SK-N-SH (cell line): Measurements from ENCODE around the gene TCF7L2. TPM values are rescaled to one million over a fixed set of nuclear protein-coding genes. Genes with fewer than 3 reads are reported as not detected.
A peak's percentile ranks its signal among the peaks of the same experiment; 100 is the strongest.

Experiments
- CTCF ChIA-PET: fragments of 300-600, 350-600 bp; formaldehyde crosslinking; extraction: SDS; loops from one replicate; lab custom pipeline; 2021; lab: Yijun Ruan, JAX
- POLR2A ChIA-PET: fragments of 350-600 bp; sonication (Branson Sonifier 250); formaldehyde crosslinking; extraction: SDS; loops from one replicate; lab custom pipeline; 2020; ENCODE audit warnings: antibody characterized with exemption, inconsistent platforms; lab: Yijun Ruan, JAX
- DNase-seq: peaks from one replicate; pipeline ENCODE4 v3.0.0; 2012
- H2AFZ ChIP-seq: fragments of 200-600 bp; sonication (generic); 2 replicates; pipeline ENCODE4 v1.8.1; 2016; ENCODE audit warnings: antibody characterized with exemption, mild to moderate bottlenecking, low read depth
- H3F3A ChIP-seq: fragments of 200-600 bp; sonication (generic); replicated peaks from 2 replicates; pipeline ENCODE3; 2016; ENCODE audit warnings: antibody characterized with exemption, mild to moderate bottlenecking; ENCODE audit not compliant: insufficient read depth
- H3K27ac ChIP-seq, 2 experiments: fragments of 200-500 bp in 1 of 2; fragments of 200-600 bp in 1 of 2; sonication (Bioruptor generic) in 1 of 2; sonication (generic), shearing (Covaris generic) in 1 of 2; 2 replicates each; pipeline versions ENCODE4 v1.5.1 to v1.6.1; 2014 to 2016; ENCODE audit warnings: low read depth in 2 of 2, inconsistent platforms in 1 of 2, low read length in 1 of 2, mild to moderate bottlenecking in 1 of 2, mixed read lengths in 1 of 2
- H3K27me3 ChIP-seq: fragments of 200-600 bp; sonication (generic), shearing (Covaris generic); 2 replicates; pipeline ENCODE4 v1.6.1; 2016; ENCODE audit warnings: mixed run types; ENCODE audit not compliant: insufficient read depth
- H3K36me3 ChIP-seq, 2 experiments: fragments of 200-500 bp in 1 of 2; fragments of 200-600 bp in 1 of 2; sonication (Bioruptor generic) in 1 of 2; sonication (generic) in 1 of 2; replicated peaks in 1 of 2; 2 replicates each; pipeline versions ENCODE3 to v1.5.1; 2014 to 2016; ENCODE audit warnings: low read length in 1 of 2, mild to moderate bottlenecking in 1 of 2; ENCODE audit not compliant: insufficient read depth in 2 of 2, control insufficient read depth in 1 of 2
- H3K4me1 ChIP-seq, 2 experiments: fragments of 200-500 bp in 1 of 2; fragments of 200-600 bp in 1 of 2; sonication (Bioruptor generic) in 1 of 2; sonication (generic), shearing (Covaris generic) in 1 of 2; 2 replicates each; pipeline versions ENCODE4 v1.5.1 to v1.6.1; 2014 to 2016; ENCODE audit warnings: low read depth in 1 of 2, low read length in 1 of 2, mixed run types in 1 of 2; ENCODE audit not compliant: insufficient read depth in 2 of 2, control insufficient read depth in 1 of 2
- H3K4me2 ChIP-seq: fragments of 200-600 bp; sonication (generic), shearing (Covaris generic); 2 replicates; pipeline ENCODE4 v1.6.1; 2017; ENCODE audit warnings: mixed run types
- H3K4me3 ChIP-seq, 2 experiments: fragments of 200-500 bp in 1 of 2; fragments of 200-600 bp in 1 of 2; sonication (Bioruptor generic) in 1 of 2; sonication (generic), shearing (Covaris generic) in 1 of 2; 2 replicates each; pipeline versions ENCODE4 v1.5.1 to v1.8.1; 2014 to 2016; ENCODE audit warnings: low read depth in 2 of 2, inconsistent platforms in 1 of 2, low read length in 1 of 2, mild to moderate bottlenecking in 1 of 2, mixed read lengths in 1 of 2, moderate library complexity in 1 of 2
- H3K79me2 ChIP-seq: fragments of 200-600 bp; sonication (generic); 2 replicates; pipeline ENCODE4 v1.8.1; 2017; ENCODE audit warnings: mild to moderate bottlenecking; ENCODE audit not compliant: insufficient read depth
- H3K9ac ChIP-seq: fragments of 200-600 bp; sonication (generic); 2 replicates; pipeline ENCODE4 v1.6.1; 2017; ENCODE audit warnings: mixed run types
- H3K9me2 ChIP-seq: fragments of 200-600 bp; sonication (generic); 2 replicates; pipeline ENCODE4 v1.6.1; 2017; ENCODE audit warnings: mixed run types
- H3K9me3 ChIP-seq: fragments of 200-600 bp; sonication (generic); 2 replicates; pipeline ENCODE4 v1.6.1; 2017; ENCODE audit warnings: mixed run types, mild to moderate bottlenecking, moderate library complexity
- H4K20me1 ChIP-seq: fragments of 200-600 bp; sonication (generic); 2 replicates; pipeline ENCODE4 v1.6.1; 2017; ENCODE audit warnings: mild to moderate bottlenecking, mixed run types; ENCODE audit not compliant: insufficient read depth
- CHD2 ChIP-seq: fragments of 150-350 bp; IDR thresholded peaks from 2 replicates; pipeline ENCODE4 v1.6.1; 2018; ENCODE audit warnings: low read length; ENCODE audit not compliant: partially characterized antibody
- ELF1 ChIP-seq: IDR thresholded peaks from 2 replicates; pipeline ENCODE4 v1.4.0; 2012
- EP300 ChIP-seq, 2 experiments: IDR thresholded peaks; 2 replicates each; pipeline versions ENCODE4 v1.4.0 to v1.6.1; 2012; ENCODE audit warnings: borderline replicate concordance in 1 of 2, low read depth in 1 of 2, low read length in 1 of 2
- FOXM1 ChIP-seq: IDR thresholded peaks from 2 replicates; pipeline ENCODE4 v1.4.0; 2012; ENCODE audit warnings: low read depth, mild to moderate bottlenecking
- GABPA ChIP-seq: IDR thresholded peaks from 2 replicates; pipeline ENCODE4 v1.4.0; 2012; ENCODE audit warnings: low read depth, mild to moderate bottlenecking
- JUND ChIP-seq: IDR thresholded peaks from 2 replicates; pipeline ENCODE4 v1.4.0; 2012
- MEF2A ChIP-seq: IDR thresholded peaks from 2 replicates; pipeline ENCODE4 v1.4.0; 2012; ENCODE audit warnings: low read depth, borderline replicate concordance
- MXI1 ChIP-seq: IDR thresholded peaks from 2 replicates; pipeline ENCODE4 v1.6.1; 2012; ENCODE audit warnings: mild to moderate bottlenecking, low read depth, low read length, improper control_type of control experiment
- POLR2AphosphoS5 ChIP-seq: IDR thresholded peaks from 2 replicates; pipeline ENCODE4 v1.6.1; 2012; ENCODE audit warnings: low read depth, low read length
- RCOR1 ChIP-seq: fragments of 150-350 bp; IDR thresholded peaks from 2 replicates; pipeline ENCODE4 v1.6.1; 2017; ENCODE audit warnings: antibody characterized with exemption, low read length
- REST ChIP-seq: IDR thresholded peaks from 2 replicates; pipeline ENCODE4 v1.6.1; 2012; ENCODE audit warnings: mild to moderate bottlenecking, low read depth, low read length, moderate library complexity
- RFX5 ChIP-seq: IDR thresholded peaks from 2 replicates; pipeline ENCODE4 v1.6.1; 2012; ENCODE audit warnings: mild to moderate bottlenecking, improper control_type of control experiment, low read length
- RXRA ChIP-seq: IDR thresholded peaks from 2 replicates; pipeline ENCODE4 v1.4.0; 2012; ENCODE audit warnings: low read depth, mild to moderate bottlenecking, borderline replicate concordance
- SIN3A ChIP-seq: IDR thresholded peaks from 2 replicates; pipeline ENCODE4 v1.6.1; 2012; ENCODE audit warnings: low read depth, mild to moderate bottlenecking, low read length, moderate library complexity, borderline replicate concordance
- SMC3 ChIP-seq: IDR thresholded peaks from 2 replicates; pipeline ENCODE4 v1.6.1; 2012; ENCODE audit warnings: low read depth, low read length, improper control_type of control experiment
- TAF1 ChIP-seq: IDR thresholded peaks from 2 replicates; pipeline ENCODE4 v1.6.1; 2012; ENCODE audit warnings: low read depth, mild to moderate bottlenecking, low read length, moderate library complexity, borderline replicate concordance
- TCF12 ChIP-seq: IDR thresholded peaks from 2 replicates; pipeline ENCODE4 v1.4.0; 2012
- USF2 ChIP-seq: fragments of 150-350 bp; IDR thresholded peaks from 2 replicates; pipeline ENCODE4 v1.6.1; 2017; ENCODE audit warnings: antibody characterized with exemption, low read length, low read depth, borderline replicate concordance
- YY1 ChIP-seq: IDR thresholded peaks from 2 replicates; pipeline ENCODE4 v1.4.0; 2012; ENCODE audit warnings: low read depth, mild to moderate bottlenecking
- WGBS: methylation state at CpG from one replicate; pipeline ENCODE4 v1.1.6; 2017; ENCODE audit warnings: low lambda C conversion rate; 5-methylcytosine and 5-hydroxymethylcytosine counted together
- polyA plus RNA-seq, 3 experiments: library from polyadenylated mRNA; depleted of rRNA; stranded (reverse); fragments of >200 nt; gene quantifications; 2 replicates each; pipeline ENCODE4 v1.2.3, GENCODE V29; 2012
- TF ChIP-seq, protein P1 (sequence below): IDR thresholded peaks from 2 replicates; pipeline ENCODE4; 2012

TCF7L2 gene
- polyA plus RNA-seq, 1 of the 3 experiments (the other 2 are of a cell fraction) = 10.2 TPM

DNA sequence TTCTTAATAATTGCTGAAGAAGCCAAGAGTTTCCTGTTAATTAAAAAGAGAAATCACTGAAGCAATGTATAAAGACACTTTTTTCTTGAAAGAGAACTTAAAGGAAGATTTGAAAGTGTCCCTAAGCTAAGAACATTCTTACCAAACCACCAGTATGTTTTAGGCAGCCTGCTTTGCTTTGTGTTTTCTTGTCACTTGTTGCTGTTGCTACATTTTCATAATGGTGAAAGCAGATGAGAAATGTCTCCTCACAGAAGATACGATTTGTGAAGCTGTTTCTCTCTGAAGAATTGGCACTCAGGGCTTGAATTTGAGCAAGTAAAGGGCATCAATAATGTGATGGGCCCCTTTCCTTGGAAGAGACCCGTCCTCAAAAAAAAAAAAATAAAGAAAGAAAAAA is 30.9 kb downstream of the TCF7L2 start:
- ChIA-PET POLR2A (no interaction called here), CTCF (no interaction called here)
- Histone ChIP-seq H3K27me3 (no peaks in the 10 kb centered on the region), H3K9me3 (no peaks in the 10 kb centered on the region), H3K27ac (peak overlapping the region in 1 of 2 experiments; percentile 8; a peak in 1 of 4 replicates), H3K36me3 (no peaks in the 10 kb centered on the region), H3K4me3 (no peak overlapping the region), H3K4me2 (no peak overlapping the region), H3F3A (peaks cover 4% of the 10 kb centered on the region), H3K9ac (no peak overlapping the region), H3K79me2 (peaks cover 62% of the 10 kb centered on the region), H3K4me1 (peaks cover 12 to 33% of the 10 kb centered on the region in 2 experiments), H3K9me2 (no peaks in the 10 kb centered on the region), H4K20me1 (0 out of 2 replicates have a peak, but pooled peaks cover 4% of the 10 kb centered on the region), H2AFZ (no peak overlapping the region)
- TF ChIP-seq ELF1 = no peak
- no peak for TF ChIP-seq YY1
- TF ChIP-seq RXRA = no peak
- TF ChIP-seq MXI1 = no peak
- no peak for TF ChIP-seq EP300 (IDR thresholded peaks at IDR 0.05; ENCODE audit: borderline replicate concordance in 1 of 2, low read depth in 1 of 2, low read length in 1 of 2)
- no peak for TF ChIP-seq RCOR1
- TF ChIP-seq POLR2AphosphoS5 = no peak
- no peak for TF ChIP-seq JUND
- TF ChIP-seq GABPA = no peak
- TF ChIP-seq TCF12 = no peak
- no peak for TF ChIP-seq CHD2
- no peak for TF ChIP-seq FOXM1
- TF ChIP-seq, protein P1, sequence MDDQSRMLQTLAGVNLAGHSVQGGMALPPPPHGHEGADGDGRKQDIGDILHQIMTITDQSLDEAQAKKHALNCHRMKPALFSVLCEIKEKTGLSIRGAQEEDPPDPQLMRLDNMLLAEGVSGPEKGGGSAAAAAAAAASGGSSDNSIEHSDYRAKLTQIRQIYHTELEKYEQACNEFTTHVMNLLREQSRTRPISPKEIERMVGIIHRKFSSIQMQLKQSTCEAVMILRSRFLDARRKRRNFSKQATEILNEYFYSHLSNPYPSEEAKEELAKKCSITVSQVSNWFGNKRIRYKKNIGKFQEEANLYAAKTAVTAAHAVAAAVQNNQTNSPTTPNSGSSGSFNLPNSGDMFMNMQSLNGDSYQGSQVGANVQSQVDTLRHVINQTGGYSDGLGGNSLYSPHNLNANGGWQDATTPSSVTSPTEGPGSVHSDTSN = no peak
- TF ChIP-seq RFX5 = no peak
- TF ChIP-seq TAF1 = no peak
- TF ChIP-seq USF2 = no peak
- TF ChIP-seq MEF2A = no peak
- no peak for TF ChIP-seq SMC3
- TF ChIP-seq REST = no peak
- TF ChIP-seq SIN3A = no peak
- 89% methylated on average over 2 of the region's 2 CpGs for WGBS
- no peak for DNase-seq
